Loucy (cell line): ENCODE data around the gene BRD3OS.
"Not testable (repeated sequence)": the region's sequence is repeated elsewhere in the genome, so short reads cannot be mapped to it uniquely, and the experiment has no call there.

Experiments used
- H2AFZ ChIP-seq: fragments of 200-600 bp; sonication (generic); 2 replicates; pipeline ENCODE4 v1.6.0; 2016; ENCODE audit warnings: antibody characterized with exemption, mild to moderate bottlenecking, low read length, moderate library complexity
- H3F3A ChIP-seq: fragments of 200-600 bp; 2 replicates; pipeline ENCODE4 v1.6.0; 2016; ENCODE audit warnings: antibody characterized with exemption, low read depth, mild to moderate bottlenecking
- H3K27me3 ChIP-seq: fragments of 200-600 bp; sonication (generic); 2 replicates; pipeline ENCODE4 v1.6.1; 2014; ENCODE audit warnings: low read length, mild to moderate bottlenecking; ENCODE audit not compliant: insufficient read depth, poor library complexity, severe bottlenecking
- H3K36me3 ChIP-seq: fragments of 200-600 bp; sonication (generic); 2 replicates; pipeline ENCODE4 v1.6.1; 2016; ENCODE audit warnings: low read length; ENCODE audit not compliant: insufficient read depth
- H3K4me1 ChIP-seq: fragments of 200-600 bp; sonication (generic); 2 replicates; pipeline ENCODE4 v1.5.1; 2014; ENCODE audit warnings: low read length, mild to moderate bottlenecking; ENCODE audit not compliant: insufficient read depth, poor library complexity, severe bottlenecking
- H3K4me2 ChIP-seq: fragments of 200-600 bp; sonication (generic); 2 replicates; pipeline ENCODE4 v1.6.0; 2014; ENCODE audit warnings: antibody characterized with exemption, low read length, low read depth, mild to moderate bottlenecking; ENCODE audit not compliant: poor library complexity, severe bottlenecking
- H3K4me3 ChIP-seq: fragments of 200-600 bp; sonication (generic); 2 replicates; pipeline ENCODE4 v1.5.1; 2014; ENCODE audit warnings: low read length, mild to moderate bottlenecking, mixed read lengths; ENCODE audit not compliant: poor library complexity, severe bottlenecking
- H3K79me2 ChIP-seq: fragments of 200-600 bp; sonication (generic); 2 replicates; pipeline ENCODE4 v1.6.1; 2014; ENCODE audit warnings: low read length; ENCODE audit not compliant: insufficient read depth
- H3K9ac ChIP-seq: fragments of 200-600 bp; sonication (generic); 2 replicates; pipeline ENCODE4 v1.6.0; 2014; ENCODE audit warnings: mild to moderate bottlenecking, low read depth, low read length, moderate library complexity; ENCODE audit not compliant: poor library complexity, severe bottlenecking
- H3K9me2 ChIP-seq: fragments of 200-600 bp; sonication (generic); replicated peaks from 2 replicates; pipeline ENCODE4 v1.6.1; 2016; ENCODE audit warnings: low read depth, low read length, mixed read lengths
- H3K9me3 ChIP-seq: fragments of 200-600 bp; sonication (generic); 2 replicates; pipeline ENCODE4 v1.6.1; 2014; ENCODE audit warnings: mild to moderate bottlenecking, antibody characterized with exemption, low read length, low read depth; ENCODE audit not compliant: insufficient read depth
- H4K20me1 ChIP-seq: fragments of 200-600 bp; sonication (generic); 2 replicates; pipeline ENCODE4 v1.6.0; 2014; ENCODE audit warnings: antibody characterized with exemption, low read length, mild to moderate bottlenecking; ENCODE audit not compliant: insufficient read depth, poor library complexity, severe bottlenecking
- CTCF ChIP-seq: fragments of 200-600 bp; sonication (generic); conservative IDR thresholded peaks from 2 replicates; pipeline ENCODE4 v1.5.1; 2014; ENCODE audit warnings: mild to moderate bottlenecking, antibody characterized with exemption, low read length
- EZH2phosphoT487 ChIP-seq: fragments of 200-600 bp; IDR thresholded peaks from 2 replicates; pipeline ENCODE4 v1.6.1; 2018; ENCODE audit warnings: antibody characterized with exemption, mild to moderate bottlenecking, moderate library complexity, borderline replicate concordance

Gene BRD3OS

GRCh38 chr9:134073500-134073899 is 48.2 kb downstream of the BRD3OS start:
- Histone ChIP-seq H3K79me2 (no peaks in the 10 kb centered on the region), H3K36me3 (no peaks in the 10 kb centered on the region), H3K4me2 (no peak overlapping the region), H3K4me3 (no peak overlapping the region), H2AFZ (no peak overlapping the region), H3F3A (no peaks in the 10 kb centered on the region), H3K27me3 (no peaks in the 10 kb centered on the region), H3K4me1 (peaks cover 9% of the 10 kb centered on the region), H4K20me1 (no peaks in the 10 kb centered on the region), H3K9ac (no peak overlapping the region), H3K9me3 (no peaks in the 10 kb centered on the region), H3K9me2 (no peaks in the 10 kb centered on the region)
- TF ChIP-seq CTCF (no peak), EZH2phosphoT487 (no peak)

- H3K4me1 ChIP-seq, H3K27me3 ChIP-seq, H4K20me1 ChIP-seq, H3K9me3 ChIP-seq, H3K4me3 ChIP-seq, H3K4me2 ChIP-seq, H3K9ac ChIP-seq, H3K9me2 ChIP-seq, H3K79me2 ChIP-seq, H3K36me3 ChIP-seq, H2AFZ ChIP-seq, H3F3A ChIP-seq: not testable (repeated sequence)
Observed at GRCh38 chr9:134075689-134076088, 50.4 kb downstream of the BRD3OS start.

- Histone ChIP-seq H2AFZ (no peak overlapping the region), H3K4me3 (no peak overlapping the region), H3K9ac (no peak overlapping the region), H3K27me3 (no peaks in the 10 kb centered on the region), H3K4me1 (no peaks in the 10 kb centered on the region), H3K9me3 (no peaks in the 10 kb centered on the region), H4K20me1 (no peaks in the 10 kb centered on the region), H3K9me2 (no peaks in the 10 kb centered on the region), H3K36me3 (no peaks in the 10 kb centered on the region), H3K4me2 (no peak overlapping the region), H3K79me2 (no peaks in the 10 kb centered on the region), H3F3A (no peaks in the 10 kb centered on the region)
- TF ChIP-seq CTCF (no peak), EZH2phosphoT487 (no peak)
Observed at GRCh38 chr9:134076644-134077043, 51.4 kb downstream of the BRD3OS start.
